ENCODE measurements around the gene SYNPO.
A peak's percentile ranks its signal among the peaks of the same experiment; 100 is the strongest.

The SYNPO gene

DNA sequence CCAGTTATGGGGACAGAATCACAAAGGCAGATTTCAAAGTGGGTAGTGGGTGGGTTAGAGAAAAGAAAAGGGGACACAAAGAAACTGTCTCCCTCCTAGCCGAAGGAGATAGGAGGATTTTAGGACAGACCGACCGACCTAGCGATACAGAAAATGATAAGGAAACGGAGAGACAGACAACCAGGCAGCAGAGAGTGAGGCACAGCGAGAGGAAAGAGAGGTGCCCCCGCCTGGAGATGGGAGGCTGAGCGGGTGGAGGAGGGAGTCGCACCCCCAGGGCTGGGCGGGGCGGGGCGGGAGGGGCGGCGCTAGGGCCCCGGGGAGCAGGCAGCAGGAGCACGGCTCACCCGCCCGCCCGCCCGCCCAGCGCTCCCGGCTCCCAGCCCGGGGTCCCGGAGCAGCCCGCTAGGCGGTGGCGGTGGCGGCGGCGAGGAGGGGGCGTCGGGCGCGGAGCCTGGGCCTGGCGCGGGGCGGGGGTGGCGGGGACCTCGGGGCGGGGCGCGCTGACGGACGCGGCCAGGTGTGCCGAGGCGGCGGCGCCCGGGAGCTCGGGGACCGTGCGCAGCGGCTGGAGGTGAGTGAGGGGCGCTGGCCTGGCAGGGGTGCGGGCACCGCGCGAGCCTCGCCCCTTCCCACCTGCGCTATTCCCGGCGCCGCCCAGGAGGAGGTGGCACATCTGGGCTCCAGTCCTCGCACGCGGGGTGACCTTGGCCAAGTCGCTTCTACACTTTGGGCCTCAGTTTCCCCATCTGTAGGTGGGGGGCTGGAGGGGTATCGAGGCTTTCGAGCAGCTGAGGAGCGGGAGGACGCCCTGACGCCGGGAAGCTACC is 15.9 kb upstream of the SYNPO start:
- Histone ChIP-seq H3K4me2 (peak overlapping the region; percentile 97 to 100 (median 100)), H4K20me1 (no peaks in the 10 kb centered on the region; a peak in 3 of 22 replicates), H3K9ac (peak overlapping the region; percentile 65 to 84 (median 75)), H3K27me3 (peaks cover 0 to 14% (median 0%) of the 10 kb centered on the region in 11 experiments; a peak in 5 of 22 replicates), H3K9me3 (replicated peaks in 1 of 11) (no peaks in the 10 kb centered on the region), H3K4me1 (peaks cover 64 to 97% (median 92%) of the 10 kb centered on the region in 10 experiments), H3K36me3 (0 out of 22 replicates have a peak, but pooled peaks cover 0 to under 1% (median 0%) of the 10 kb centered on the region in 11 experiments), H3K4me3 (peak overlapping the region; percentile 65 to 84 (median 72)), H3K27ac (peak overlapping the region in 10 of 11 experiments; percentile 34 to 70 (median 62); a peak in 20 of 22 replicates)
- TF ChIP-seq Cebpa-rat (IDR thresholded peaks at IDR 0.05), result no peak

GRCh38 chr5:150625164-150625535 is 15.3 kb upstream of the SYNPO start:
- H3K4me1 ChIP-seq, result peaks cover 60 to 97% (median 91%) of the 10 kb centered on the region in 10 experiments

DNA sequence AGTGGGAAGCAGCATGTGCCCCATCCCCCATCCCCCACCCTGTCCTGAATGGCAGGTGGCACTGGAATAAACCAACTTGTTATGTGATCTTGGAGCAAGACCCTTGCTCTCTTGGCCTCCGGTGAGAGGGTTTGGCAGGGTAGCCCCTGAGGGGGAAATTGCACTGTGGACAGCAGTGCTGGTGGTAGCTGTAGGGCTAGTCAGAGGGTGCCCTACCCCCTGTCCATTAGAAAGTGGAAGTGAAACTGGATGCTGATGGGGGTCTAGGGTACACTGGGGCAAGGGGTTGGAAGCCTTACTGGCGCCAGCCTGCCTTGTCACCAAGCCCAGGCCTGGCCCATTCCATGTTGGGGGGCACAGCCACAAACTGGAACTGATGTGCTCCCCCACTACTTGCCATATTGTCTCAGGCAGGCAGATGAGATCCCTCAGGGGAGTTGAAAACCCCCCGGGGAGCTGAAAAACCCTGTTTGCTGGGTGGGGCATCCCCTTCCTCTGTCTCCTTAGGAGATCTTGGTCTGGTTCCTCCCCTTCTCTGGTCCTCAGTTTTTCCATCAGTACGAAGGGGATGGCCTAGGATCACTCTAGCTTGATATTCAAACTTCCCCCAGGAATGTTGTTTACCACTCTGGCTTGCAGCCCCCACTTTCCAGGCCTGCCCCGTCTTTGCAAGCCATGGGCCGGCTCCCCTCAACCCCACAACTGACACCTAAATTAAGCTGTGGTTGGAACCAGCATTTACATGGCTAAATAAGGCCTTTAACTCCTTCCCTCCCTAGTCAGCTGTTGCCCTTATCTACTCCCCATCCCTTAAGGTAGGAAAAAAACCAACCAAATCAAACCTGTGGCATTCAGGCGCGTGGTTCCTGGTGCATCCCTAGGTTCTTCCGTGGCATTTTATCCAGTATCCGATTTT is 14.4 kb upstream of the SYNPO start:
- peak overlapping the region; percentile 97 to 100 (median 100) for H3K4me2 ChIP-seq
- H3K27ac ChIP-seq, result peak overlapping the region in 8 of 11 experiments; percentile 0 to 70 (median 62); a peak in 13 of 22 replicates
- TF ChIP-seq Cebpa-rat (IDR thresholded peaks at IDR 0.05), result no peak

More at GRCh38 chr5:150625164-150625535, 15.3 kb upstream of the SYNPO start:
- H3K4me2 ChIP-seq, result peak overlapping the region; percentile 97 to 100 (median 100)
- peaks cover 0 to 7% (median 0%) of the 10 kb centered on the region in 11 experiments; a peak in 1 of 22 replicates for H3K36me3 ChIP-seq
- peaks cover 0 to 9% (median 0%) of the 10 kb centered on the region in 11 experiments; a peak in 5 of 22 replicates for H3K27me3 ChIP-seq
- H3K4me3 ChIP-seq, result peak overlapping the region; percentile 65 to 84 (median 72)
- TF ChIP-seq Cebpa-rat (IDR thresholded peaks at IDR 0.05), result no peak
- no peaks in the 10 kb centered on the region for H3K9me3 ChIP-seq (replicated peaks in 1 of 11)
- H3K27ac ChIP-seq, result peak overlapping the region in 10 of 11 experiments; percentile 34 to 70 (median 62); a peak in 20 of 22 replicates
- peak overlapping the region; percentile 65 to 84 (median 75) for H3K9ac ChIP-seq
- H4K20me1 ChIP-seq, result no peaks in the 10 kb centered on the region; a peak in 4 of 22 replicates

GRCh38 chr5:150626853-150627276 is 13.6 kb upstream of the SYNPO start:
- peaks cover 60 to 97% (median 89%) of the 10 kb centered on the region in 10 experiments for H3K4me1 ChIP-seq
- H3K9me3 ChIP-seq (replicated peaks in 1 of 11), result no peaks in the 10 kb centered on the region
- peak overlapping the region; percentile 97 to 100 (median 100) for H3K4me2 ChIP-seq
- no peak for TF ChIP-seq Cebpa-rat (IDR thresholded peaks at IDR 0.05)
- peaks cover 0 to 14% (median 0%) of the 10 kb centered on the region in 11 experiments; a peak in 2 of 22 replicates for H3K36me3 ChIP-seq
- H3K9ac ChIP-seq, result peak overlapping the region in 5 of 11 experiments; percentile 73 to 84 (median 78); a peak in 5 of 22 replicates
- peak overlapping the region in 4 of 11 experiments; percentile 45 to 70 (median 65); a peak in 7 of 22 replicates for H3K27ac ChIP-seq
- peaks cover 0 to 9% (median 0%) of the 10 kb centered on the region in 11 experiments; a peak in 5 of 22 replicates for H3K27me3 ChIP-seq
- H4K20me1 ChIP-seq, result peaks cover 0 to 3% (median 0%) of the 10 kb centered on the region in 11 experiments; a peak in 4 of 22 replicates
- peak overlapping the region in 5 of 10 experiments; percentile 70 to 84 (median 74); a peak in 8 of 20 replicates for H3K4me3 ChIP-seq

More for the DNA sequence above, 14.4 kb upstream of the SYNPO start:
- peaks cover 0 to 7% (median 0%) of the 10 kb centered on the region in 11 experiments; a peak in 2 of 22 replicates for H3K36me3 ChIP-seq
- H4K20me1 ChIP-seq, result no peaks in the 10 kb centered on the region; a peak in 4 of 22 replicates
- H3K27me3 ChIP-seq, result peaks cover 0 to 9% (median 0%) of the 10 kb centered on the region in 11 experiments; a peak in 5 of 22 replicates
- H3K9me3 ChIP-seq (replicated peaks in 1 of 11), result no peaks in the 10 kb centered on the region
- H3K4me1 ChIP-seq, result peaks cover 60 to 97% (median 91%) of the 10 kb centered on the region in 10 experiments
- peak overlapping the region in 8 of 11 experiments; percentile 65 to 84 (median 76); a peak in 14 of 22 replicates for H3K9ac ChIP-seq
- peak overlapping the region in 9 of 10 experiments; percentile 67 to 84 (median 73); a peak in 19 of 20 replicates for H3K4me3 ChIP-seq

DNA sequence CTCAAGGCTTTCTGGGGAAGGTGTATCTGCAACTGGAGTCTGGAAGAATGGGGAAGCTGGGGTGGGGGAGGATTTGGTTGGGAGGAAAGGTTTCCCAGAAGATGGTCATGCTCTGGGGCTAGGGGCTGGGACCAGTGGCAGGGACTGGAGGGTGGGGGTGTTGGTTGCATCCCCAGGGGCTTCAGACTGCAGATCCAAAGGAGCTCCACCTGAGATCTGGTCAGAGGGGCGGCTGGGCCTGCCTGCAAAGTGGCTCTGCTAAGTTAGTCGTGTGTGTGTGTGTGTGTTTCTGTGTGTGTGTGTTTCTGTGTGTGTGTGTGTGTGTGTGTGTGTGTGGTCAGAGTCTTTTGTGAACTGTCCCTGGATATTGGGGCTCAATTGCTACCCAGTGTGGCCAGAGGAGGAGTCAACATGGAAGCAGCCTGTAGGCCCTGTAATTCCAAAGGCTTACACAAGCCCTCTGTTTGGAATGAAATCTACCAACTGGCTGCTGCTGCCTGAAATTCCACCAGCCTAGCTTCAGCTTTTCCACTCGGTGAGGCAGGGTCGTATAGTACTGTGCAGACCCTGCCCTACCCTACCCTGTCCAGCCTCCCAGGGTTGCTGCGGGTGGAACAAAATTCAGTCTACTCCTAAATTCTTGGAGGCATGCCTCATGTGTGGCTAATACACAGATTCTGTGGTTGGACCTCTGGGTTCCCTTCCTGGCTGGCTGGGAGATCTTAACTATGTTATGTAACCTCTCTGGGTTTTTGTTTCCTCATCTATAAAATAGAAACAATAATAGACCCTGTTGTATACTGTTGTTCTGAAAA is 12.5 kb upstream of the SYNPO start:
- H3K36me3 ChIP-seq, result peaks cover 0 to 16% (median 0%) of the 10 kb centered on the region in 11 experiments; a peak in 2 of 22 replicates
- TF ChIP-seq Cebpa-rat (IDR thresholded peaks at IDR 0.05), result no peak
- peaks cover 0 to 3% (median 0%) of the 10 kb centered on the region in 11 experiments; a peak in 4 of 22 replicates for H4K20me1 ChIP-seq
- H3K27me3 ChIP-seq, result peaks cover 0 to 9% (median 0%) of the 10 kb centered on the region in 11 experiments; a peak in 5 of 22 replicates
- 0 out of 20 replicates have a peak overlapping the region, but pooled peaks of 1 of the 10 experiments have one; percentile 84 for H3K4me3 ChIP-seq
- H3K9ac ChIP-seq, result peak overlapping the region in 2 of 11 experiments; percentile 10 to 29; a peak in 2 of 22 replicates
- H3K4me2 ChIP-seq, result peak overlapping the region; percentile 62 to 100 (median 100)
- H3K9me3 ChIP-seq (replicated peaks in 1 of 11), result no peaks in the 10 kb centered on the region
- H3K27ac ChIP-seq, result peak overlapping the region in 3 of 11 experiments; percentile 3 to 35 (median 24); a peak in 3 of 22 replicates
- H3K4me1 ChIP-seq, result peaks cover 52 to 95% (median 83%) of the 10 kb centered on the region in 10 experiments

GRCh38 chr5:150628936-150629485 is 11.4 kb upstream of the SYNPO start:
- H3K4me2 ChIP-seq, result peak overlapping the region in 9 of 11 experiments; percentile 1 to 100 (median 100); a peak in 15 of 22 replicates
- H3K27me3 ChIP-seq, result peaks cover 0 to 9% (median 0%) of the 10 kb centered on the region in 11 experiments; a peak in 5 of 22 replicates
- peak overlapping the region in 1 of 11 experiments; percentile 29; a peak in 2 of 22 replicates for H3K27ac ChIP-seq
- no peak overlapping the region for H3K4me3 ChIP-seq
- peaks cover 42 to 92% (median 73%) of the 10 kb centered on the region in 10 experiments for H3K4me1 ChIP-seq
- peaks cover 0 to 16% (median 0%) of the 10 kb centered on the region in 11 experiments; a peak in 2 of 22 replicates for H3K36me3 ChIP-seq
- peaks cover 0 to 3% (median 0%) of the 10 kb centered on the region in 11 experiments; a peak in 4 of 22 replicates for H4K20me1 ChIP-seq
- 0 out of 22 replicates have a peak overlapping the region, but pooled peaks of 1 of the 11 experiments have one; percentile 9 for H3K9ac ChIP-seq
- no peaks in the 10 kb centered on the region for H3K9me3 ChIP-seq (replicated peaks in 1 of 11)
- no peak for TF ChIP-seq Cebpa-rat (IDR thresholded peaks at IDR 0.05)

DNA sequence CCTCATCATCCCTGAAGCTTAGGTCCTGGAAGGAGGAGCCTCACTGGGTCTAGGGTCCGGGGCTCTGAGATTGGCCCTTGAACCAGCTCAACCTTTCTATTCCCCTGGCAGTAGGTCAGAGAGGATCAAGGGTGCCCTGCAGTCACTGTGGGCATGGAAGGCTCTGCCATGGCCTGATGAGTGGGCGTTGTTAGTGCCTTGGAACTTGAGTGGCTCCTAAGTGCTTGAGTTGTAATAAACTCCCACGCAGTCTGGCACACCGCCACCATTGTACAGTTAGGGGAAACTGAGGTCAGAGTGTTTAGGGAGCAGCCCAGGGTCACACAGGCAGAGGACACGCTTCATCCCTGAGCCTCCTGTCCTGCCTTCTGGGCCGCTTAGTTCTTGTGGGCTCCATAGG is 10.4 kb upstream of the SYNPO start:
- Histone ChIP-seq H3K4me1 (peaks cover 36 to 94% (median 67%) of the 10 kb centered on the region in 10 experiments), H3K4me3 (no peak overlapping the region), H3K9me3 (replicated peaks in 1 of 11) (no peaks in the 10 kb centered on the region), H3K27ac (no peak overlapping the region; a peak in 1 of 22 replicates), H3K36me3 (peaks cover 0 to 16% (median 0%) of the 10 kb centered on the region in 11 experiments; a peak in 2 of 22 replicates), H4K20me1 (peaks cover 0 to 3% (median 0%) of the 10 kb centered on the region in 11 experiments; a peak in 4 of 22 replicates), H3K4me2 (no peak overlapping the region), H3K9ac (no peak overlapping the region), H3K27me3 (peaks cover 0 to 7% (median 0%) of the 10 kb centered on the region in 11 experiments; a peak in 5 of 22 replicates)
- no peak for TF ChIP-seq Cebpa-rat (IDR thresholded peaks at IDR 0.05)
